Stimulated activated CD4-positive, alpha-beta T cell treated with anti-CD3 and anti-CD28 coated beads, Interleukin-4, amount 100 ng/mL, for 24 hours (primary cell): Measurements from ENCODE around the gene PDE4B.
"Not testable (repeated sequence)": the region's sequence is repeated elsewhere in the genome, so short reads cannot be mapped to it uniquely, and the experiment has no call there.

Source experiments
- DNase-seq: peaks from one replicate; pipeline ENCODE4 v3.0.0-alpha.2; 2020

The PDE4B gene

DNA sequence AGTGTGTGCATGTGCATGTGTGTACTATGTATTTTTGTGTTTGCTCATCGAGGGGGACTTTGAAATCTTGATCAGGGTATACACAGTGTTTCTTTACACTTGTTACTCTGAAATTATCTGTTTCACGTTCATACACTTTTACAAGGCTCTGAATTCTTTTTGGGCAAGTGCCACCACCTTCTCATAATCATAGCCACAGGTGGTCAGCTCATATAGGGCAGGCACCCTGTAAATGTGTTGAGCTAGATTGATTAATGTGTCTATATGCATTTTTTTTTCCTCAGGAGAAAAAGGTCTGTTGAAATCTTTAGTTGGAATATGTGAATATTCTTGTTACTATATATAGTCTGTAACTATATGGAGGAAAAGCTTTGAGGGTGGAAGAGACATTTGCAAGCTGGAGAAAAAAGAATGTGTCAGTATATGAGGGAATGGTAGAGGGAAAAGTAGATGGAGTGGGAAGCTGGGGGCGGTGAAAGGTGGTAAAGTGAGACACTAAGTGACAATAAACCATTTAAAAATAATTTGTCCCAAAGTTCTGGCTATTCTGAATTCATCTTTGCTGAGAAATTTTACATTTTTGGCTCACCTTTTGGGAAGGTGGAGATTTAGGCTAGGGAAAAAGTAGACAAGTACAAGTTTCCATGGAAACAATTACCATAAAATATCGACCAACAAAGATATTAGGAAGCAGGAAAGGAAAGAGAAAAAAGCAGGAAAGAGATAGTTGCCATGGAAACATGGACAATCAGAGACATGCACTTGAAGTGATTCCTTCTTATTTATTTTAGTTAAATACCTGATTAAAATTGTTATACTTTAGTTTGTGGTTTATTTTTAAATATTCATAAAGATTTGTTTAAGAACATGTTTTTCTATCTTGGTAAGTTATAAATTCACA, 277.5 kb downstream of the PDE4B start:
- no peak for DNase-seq

DNA sequence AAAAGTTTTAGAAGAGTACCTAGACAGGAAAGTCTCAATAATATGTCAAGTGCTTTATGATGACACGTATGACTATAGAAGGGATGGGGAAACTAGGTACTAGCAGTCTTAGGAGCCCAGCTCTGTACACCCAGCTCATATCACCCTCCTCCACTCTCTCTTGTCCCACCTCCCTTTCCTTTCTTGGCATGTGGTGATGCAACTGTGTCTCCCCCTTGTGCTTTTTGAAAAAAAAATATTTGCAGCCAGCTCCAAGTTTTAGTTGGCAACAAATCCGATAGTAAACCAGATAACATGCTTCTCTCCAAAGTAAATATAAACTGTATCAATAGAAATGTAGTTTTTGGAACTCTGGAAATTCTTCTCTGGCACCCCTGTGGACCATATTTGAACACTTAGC, 280.7 kb downstream of the PDE4B start:
- no peak for DNase-seq

DNA sequence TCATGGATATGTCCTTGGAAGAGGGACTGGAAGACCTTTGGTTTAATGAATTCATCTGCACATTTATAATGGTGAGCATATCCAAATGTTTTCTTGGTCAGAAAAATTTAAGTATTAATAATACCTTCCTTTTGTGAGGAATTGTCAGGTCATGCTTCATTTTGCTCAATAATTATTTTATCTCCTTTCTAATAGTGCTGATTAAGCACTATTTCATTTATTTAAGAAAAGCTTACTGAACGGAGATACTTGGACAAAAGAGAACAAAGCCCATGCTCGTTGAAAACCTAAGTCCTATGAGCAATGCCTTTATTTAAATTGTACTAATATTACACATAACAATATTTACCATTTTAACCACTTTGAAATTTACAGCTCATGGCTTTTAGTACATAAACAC, 281.5 kb downstream of the PDE4B start:
- no peak for DNase-seq

DNA sequence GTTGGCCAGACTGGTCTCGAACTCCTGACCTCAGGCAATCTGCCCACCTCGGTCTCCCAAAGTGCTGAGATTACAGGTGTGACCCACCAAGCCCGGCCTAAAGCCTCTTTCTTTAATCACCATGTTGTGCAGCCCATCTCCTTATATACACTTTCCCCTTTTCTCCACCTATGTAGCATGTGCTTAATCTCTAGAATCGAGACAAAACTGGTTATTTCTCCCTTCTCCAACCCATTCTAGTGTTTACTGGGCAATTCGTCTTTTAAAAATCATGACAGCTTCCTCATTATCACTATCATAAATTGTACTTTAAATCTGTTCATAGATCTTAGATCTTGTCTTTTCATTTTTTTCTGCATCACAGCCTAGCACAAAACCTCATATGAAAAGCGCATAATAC, 285.7 kb downstream of the PDE4B start:
- no peak for DNase-seq

DNA sequence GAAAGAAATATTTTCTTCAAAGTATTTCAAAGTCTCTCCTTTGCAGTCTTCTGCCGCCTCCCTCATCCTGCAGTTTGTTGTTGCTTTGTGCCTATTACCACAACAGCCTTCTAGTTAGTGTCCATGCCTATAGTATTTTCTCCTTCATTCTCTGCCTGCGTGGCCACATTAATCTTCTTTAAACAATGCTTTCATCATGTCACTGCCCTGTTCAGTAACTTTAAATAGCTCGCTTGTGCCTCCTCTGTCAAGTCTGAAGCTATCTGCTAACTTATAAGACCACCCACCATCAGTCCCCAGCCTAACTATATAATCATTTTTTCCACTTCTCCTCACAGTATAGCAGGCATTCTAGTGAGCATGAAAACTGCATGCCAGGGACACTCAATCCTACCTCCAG, 290.3 kb downstream of the PDE4B start:
- DNase-seq: no peak

DNA sequence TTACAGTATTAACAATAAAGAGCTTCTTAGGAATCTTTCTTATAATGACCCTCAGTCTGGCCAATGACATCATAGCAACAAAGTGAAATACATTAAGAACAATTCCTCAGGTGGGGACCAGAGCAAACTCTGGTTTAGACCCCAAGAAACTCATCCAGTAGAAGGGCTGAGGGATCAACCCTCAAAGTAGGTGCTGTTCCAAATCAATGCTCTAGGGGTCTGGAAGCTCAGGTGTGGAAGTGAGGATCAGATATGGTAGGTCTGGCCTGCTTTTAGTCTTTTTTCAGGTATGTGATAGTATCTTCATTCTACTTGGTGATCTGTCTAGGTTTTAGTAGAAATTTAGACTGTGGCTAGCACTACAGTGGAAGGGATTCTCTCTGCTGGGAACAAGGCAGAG, 291.7 kb downstream of the PDE4B start:
- DNase-seq: no peak

DNA sequence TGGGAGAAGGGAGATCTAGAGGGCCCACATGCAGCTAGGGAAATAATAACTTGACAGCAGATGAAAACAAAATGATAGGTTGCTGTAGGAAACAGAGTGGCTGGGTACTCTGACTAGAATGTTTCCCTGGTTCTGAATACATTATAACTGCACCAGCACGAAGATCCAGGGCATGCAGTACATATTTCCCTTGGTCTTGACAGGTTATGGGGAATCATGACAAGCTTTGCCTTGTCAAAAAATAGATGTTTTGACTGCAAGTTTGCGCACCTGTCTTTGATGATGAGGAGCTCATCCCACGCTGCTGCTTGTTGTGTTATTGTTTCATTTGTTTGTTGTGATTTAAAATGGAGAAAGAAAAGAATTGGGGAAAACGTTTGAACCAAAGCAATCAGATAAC, 292.9 kb downstream of the PDE4B start:
- DNase-seq: no peak

DNA sequence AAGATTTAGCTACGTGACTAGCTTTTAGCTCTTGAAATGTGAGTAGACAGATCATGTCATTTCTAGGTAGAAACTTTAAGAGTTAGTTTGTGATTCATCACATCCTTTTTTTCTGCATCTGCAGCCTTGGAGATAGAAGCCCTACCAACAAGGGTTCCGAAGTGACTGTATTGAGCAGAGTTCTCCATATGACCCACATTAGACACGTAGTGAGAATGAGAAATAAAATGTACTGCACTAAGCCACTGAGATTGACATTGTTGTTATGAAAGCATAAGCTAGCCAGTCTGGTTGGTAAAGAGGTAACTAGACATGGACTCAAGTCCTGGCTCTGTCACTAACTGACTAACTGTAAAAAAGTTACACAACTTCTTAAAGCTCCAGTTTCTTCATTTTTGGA, 296.1 kb downstream of the PDE4B start:
- DNase-seq: no peak

DNA sequence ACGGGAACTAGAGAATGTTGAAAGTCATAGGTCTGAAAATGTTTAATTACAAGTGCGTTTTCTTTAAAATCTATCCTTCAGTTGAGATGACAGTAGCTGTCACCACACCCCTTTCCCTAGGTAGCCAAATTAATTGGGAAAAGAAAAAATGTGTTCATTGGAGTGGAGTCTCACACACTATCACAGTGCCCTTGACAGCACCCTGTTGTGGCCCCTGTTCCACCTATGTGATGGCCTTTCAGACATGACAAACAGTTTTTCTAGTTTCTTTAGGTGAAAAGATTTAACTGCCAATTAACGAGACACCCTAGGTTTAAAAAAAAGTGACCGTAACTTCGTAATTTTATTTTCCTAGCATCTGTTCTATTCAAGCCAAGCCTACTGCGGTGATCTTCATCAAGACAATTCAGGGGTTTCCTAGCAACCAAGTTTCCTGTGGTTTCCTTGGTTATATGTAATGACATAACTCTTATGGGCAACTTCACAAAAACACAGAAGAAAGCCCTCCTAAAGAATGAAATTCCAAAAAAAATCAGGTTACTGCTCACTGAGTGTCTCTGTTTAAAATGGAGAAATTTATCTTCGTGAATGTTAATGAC, 298.3 kb downstream of the PDE4B start:
- DNase-seq: no peak

DNA sequence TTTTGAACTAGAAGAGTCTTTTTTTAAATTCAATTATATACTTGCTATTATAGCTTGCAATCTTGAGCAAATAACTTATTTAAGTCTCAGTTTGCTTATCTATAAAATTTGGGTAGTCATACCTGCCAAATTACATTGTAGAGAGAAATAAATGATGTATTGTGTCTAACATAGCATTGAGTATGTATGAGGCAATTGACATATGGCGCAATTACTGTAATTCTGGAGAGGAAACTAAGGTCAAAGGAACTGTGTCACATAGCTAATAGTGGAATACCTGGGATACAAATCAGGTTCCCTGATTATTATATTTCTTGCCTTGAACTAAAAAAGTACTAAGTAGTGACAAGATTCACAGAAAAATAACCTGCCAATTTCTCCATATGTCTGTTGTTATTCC, 302.5 kb downstream of the PDE4B start:
- no peak for DNase-seq

DNA sequence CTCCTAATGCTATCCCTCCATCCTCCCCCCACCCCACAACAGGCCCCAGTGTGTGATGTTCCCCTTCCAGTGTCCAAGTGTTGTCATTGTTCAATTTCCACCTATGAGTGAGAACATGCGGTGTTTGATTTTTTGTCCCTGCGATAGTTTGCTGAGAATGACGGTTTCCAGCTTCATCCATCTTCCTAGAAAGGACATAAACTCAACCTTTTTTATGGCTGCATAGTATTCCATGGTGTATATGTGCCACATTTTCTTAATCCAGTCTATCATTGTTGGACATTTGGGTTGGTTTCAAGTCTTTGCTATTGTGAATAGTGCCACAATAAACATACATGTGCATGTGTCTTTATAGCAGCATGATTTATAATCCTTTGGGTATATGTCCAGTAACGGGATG, 308.3 kb downstream of the PDE4B start:
- DNase-seq: not testable (repeated sequence)

DNA sequence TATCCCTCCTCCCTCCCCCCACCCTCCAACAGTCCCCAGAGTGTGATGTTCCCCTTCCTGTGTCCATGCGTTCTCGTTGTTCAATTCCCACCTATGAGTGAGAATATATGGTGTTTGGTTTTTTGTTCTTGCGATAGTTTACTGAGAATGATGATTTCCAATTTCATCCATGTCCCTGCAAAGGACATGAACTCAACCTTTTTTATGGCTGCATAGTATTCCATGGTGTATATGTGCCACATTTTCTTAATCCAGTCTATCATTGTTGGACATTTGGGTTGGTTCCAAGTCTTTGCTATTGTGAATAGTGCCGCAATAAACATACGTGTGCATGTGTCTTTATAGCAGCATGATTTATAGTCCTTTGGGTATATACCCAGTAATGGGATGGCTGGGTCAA, 311.4 kb downstream of the PDE4B start:
- DNase-seq: not testable (repeated sequence)

DNA sequence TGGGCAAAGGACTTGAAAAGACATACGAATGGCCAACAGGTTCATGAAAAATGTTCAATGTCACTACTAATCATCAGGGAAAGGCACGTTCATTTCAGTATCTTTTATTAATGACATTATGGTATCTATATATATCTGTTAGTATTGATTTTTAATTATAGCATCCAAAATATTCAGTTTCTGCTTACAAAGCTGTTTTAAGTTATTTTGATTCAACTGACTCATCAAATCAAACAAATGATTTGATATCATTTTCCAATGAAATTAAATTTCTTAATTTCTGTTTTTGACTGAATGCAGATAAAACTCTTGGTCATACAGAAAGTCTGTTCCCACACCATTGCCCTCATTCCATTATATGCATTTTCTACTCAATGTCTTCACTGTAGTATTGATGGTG, 315.9 kb downstream of the PDE4B start:
- DNase-seq: no peak

DNA sequence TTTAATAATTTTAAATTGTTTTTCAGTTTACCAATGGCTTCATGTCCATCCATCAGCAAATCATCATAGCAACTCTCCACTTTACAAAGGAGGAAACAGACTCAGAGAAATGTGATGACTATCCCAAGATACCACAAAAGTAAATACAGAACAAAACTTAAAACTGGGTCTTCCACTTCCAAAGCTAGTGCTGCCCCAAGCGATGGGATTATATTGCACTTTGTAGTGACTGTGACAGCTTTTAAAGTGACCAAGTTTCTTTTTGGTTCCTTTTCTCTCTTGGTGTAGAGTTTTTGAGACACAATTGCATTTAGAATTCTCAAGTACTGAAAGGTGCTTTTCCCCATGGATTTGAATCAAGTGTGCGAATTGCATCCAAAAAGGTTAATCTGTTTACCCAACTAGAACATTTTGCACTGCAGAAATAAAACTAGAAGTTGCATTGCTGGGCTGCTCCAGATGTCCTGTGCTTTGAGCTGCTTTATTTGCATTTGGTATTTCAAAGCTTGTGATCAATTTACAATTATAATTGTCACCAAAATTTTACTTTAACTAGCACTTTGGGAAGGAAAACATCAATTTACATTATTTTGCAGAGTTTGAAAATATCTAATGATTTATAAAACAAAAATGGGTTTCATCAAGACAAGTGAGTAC, 320.2 kb downstream of the PDE4B start:
- no peak for DNase-seq

DNA sequence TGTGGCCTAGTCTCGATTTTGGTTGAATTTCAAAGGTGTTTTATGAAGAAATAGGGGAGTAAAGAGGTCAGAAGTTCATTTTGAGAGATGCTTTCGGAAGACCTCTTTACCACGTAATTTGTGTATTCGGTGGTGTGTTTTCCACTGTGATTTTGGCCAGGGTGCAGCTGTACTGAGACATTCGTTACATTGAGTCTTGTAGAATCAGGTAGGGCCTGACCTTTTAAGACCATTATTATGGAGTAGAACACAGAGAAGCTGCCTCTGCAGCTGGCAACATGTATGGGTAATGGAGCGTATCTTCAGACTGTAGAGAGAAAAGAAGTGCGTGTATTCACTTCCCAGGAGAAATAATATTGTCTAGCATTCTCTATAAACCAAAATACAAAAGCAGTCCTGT, 326.5 kb downstream of the PDE4B start:
- DNase-seq: no peak

DNA sequence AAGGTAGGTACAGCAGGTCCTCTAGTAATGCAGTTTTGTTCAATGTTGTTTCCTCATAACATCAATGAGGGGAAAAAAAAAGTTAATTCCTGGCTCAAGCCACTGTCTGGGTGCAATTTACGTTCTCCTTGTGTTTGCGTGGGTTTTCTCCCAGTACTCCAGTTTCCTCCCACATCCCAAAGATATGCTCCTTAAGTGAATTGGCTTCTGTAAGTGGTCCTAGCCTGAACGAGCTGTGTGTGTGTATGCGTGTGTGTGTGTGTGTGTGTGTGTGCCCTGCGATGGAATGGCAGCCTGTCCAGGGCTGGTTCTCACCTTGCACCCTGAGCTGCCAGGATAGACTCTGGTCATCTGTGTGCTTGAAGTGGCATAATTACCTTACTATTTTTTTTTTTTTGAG, 332.0 kb downstream of the PDE4B start:
- no peak for DNase-seq

DNA sequence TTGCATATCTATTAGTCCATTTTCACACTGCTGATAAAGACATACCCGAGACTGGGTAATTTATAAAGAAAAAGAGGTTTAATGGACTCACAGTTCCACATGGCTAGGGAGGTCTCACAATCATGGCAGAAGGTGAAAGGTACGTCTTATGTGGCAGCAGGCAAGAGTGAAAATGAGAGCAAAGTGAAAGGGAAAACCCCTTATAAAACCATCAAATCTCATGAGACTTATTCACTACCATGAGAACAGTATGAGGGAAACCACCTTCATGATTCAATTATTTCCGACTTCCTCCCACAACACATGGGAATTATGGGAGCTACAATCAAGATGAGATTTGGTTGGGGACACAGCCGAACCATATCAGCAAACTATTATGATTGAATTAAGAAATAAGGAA, 335.9 kb downstream of the PDE4B start:
- DNase-seq: not testable (repeated sequence)

DNA sequence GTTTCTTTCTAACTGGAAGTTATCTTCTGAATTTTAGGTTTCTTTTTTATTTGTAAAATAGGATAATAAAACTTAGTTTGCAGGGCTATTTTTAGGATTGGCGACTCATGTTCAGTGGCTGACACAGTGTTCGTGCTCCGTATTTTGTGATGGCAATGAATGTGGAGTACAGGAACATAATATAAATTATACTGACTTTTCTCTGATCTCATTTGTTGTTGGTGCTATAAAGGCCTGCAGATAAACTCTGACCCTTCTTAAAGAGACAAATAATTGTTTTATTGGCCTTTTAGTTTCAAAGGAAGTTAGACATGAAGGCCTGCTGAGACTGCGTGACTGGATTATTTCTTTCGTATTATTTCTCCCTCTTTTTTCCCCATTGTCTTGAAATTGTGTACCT, 339.6 kb downstream of the PDE4B start:
- DNase-seq: no peak

DNA sequence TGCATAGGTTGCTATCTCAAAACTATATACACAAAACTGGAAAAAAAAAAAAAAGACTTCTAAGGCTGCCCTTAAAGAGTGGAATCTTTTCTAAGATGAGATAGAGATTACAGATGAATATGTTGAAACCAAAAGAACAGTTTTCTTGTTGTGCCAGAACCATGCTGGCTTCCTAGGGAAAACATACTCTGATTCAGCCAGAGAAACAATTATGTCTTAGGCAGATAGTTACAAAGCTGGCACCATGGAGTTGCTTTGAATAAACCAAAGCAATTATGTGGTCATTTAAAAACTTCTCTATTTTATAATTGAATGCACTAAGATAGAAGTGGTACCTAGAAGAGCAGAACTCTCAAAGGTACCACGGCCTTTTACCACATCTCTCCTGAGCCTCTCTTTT, 341.3 kb downstream of the PDE4B start:
- no peak for DNase-seq

DNA sequence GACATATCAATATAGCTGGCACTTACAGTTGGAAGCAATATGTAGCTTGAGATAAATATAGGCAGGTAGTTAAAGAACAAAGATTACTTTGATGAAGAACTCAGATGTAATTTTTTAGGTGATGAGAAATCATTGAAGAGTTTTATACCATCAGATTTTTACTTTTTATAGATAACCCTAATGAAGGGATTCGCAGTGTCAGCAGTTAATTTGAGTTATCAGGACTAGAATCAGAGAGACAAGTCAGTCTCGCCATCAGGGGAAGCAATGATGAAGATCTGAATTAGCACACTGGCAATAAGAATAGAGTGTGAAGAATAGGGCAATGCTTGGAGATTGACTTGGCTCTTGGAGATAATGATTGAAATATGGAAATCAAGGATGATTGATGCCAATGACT, 342.5 kb downstream of the PDE4B start:
- DNase-seq: no peak

DNA sequence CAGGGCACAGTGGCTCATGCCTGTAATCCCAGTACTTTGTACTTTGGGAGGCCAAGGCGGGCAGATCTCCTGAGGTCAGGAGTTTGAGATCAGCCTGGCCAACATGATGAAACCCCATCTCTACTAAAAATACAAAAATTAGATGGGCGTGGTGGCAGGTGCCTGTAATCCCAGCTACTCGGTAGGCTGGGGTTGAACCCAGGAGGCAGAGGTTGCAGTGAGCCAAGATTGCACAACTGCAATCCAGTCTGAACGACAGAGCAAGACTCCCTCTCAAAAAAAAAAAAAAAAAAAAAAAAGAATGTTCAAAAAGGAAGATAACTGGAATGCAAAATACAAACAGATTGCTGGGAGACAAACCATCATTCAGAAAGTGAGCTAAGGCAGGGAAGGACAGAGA, 343.7 kb downstream of the PDE4B start:
- DNase-seq: not testable (repeated sequence)

DNA sequence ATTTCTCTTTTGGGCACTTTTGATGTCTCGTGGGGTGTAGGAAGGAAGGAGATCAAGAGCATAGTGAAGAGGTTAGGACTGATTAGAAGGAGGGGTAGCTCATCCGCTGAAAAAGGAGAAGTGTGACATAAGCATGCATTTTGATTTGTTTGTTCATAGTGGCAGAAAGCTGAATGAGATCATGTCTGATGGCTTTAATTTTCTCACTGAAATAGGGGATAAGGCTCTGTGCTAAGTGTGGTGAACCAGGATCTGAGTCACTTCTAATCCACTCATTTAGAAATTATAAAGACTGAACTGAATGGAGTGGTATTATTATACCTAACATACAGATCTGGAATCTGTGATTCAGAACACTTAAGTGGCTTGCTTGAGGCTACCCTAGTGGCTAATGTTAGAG, 344.5 kb downstream of the PDE4B start:
- no peak for DNase-seq

DNA sequence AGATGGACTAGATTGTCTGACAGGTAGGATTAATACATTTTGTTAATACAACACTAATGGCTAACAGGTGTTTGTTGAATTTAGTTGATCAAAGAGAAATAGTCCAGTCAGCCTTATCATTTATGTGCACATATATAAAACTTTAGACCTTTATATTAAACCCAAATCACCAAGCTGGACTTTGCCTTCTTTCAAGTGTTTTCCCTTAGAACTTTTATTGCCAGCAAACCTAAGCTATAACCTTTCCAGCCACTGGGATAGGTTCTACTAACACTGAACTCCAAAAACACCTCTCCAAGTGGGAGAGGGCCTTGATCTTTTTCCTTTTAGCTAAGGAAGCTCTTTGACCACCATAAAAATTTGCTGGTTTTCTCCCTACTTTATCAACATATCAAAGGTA, 345.9 kb downstream of the PDE4B start:
- no peak for DNase-seq

DNA sequence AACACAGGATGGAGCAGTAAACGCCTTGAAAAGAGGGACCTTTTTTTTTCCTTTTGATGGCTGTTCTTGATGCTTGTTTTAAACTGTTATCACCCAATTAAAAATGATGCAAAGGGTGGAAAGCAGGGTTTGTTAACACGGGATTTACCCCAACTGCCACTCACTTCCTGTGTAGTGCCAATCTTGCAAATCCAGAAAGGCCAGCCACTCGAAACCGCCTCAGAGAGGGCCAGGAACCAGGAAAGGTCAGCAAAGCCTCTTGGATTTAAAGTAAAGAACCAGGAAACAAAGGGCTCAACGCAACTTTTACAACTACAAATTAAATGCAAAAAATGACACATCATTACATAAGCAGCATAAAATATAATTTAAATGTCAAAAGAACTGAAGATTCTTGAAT, 347.4 kb downstream of the PDE4B start:
- DNase-seq: no peak
